Astrocyte (in vitro differentiated cells and primary cell): Measurements from ENCODE around the gene NPY2R. TPM values are rescaled to one million over a fixed set of nuclear protein-coding genes. Genes with fewer than 3 reads are reported as not detected.

Source experiments
- DNase-seq: peaks from one replicate; pipeline ENCODE4 v3.0.0-alpha.2; 2010; ENCODE audit warnings: low read depth
- FAIRE-seq: peaks from 2 replicates; lab custom pipeline; 2011; peaks lifted over from hg19 to GRCh38; lab: Jason Lieb, UNC
- H2AFZ ChIP-seq: 2 replicates; pipeline ENCODE4 v1.6.0; 2012; ENCODE audit warnings: low read depth, low read length, inconsistent platforms
- H3K27ac ChIP-seq: 2 replicates; pipeline ENCODE4 v1.5.1; 2011; ENCODE audit warnings: low read depth, low read length, inconsistent platforms
- H3K27me3 ChIP-seq: 2 replicates; pipeline ENCODE4 v1.6.0; 2011; ENCODE audit warnings: low read length, inconsistent platforms; ENCODE audit not compliant: insufficient read depth
- H3K36me3 ChIP-seq: 2 replicates; pipeline ENCODE4 v1.5.1; 2011; ENCODE audit warnings: low read length, inconsistent platforms; ENCODE audit not compliant: insufficient read depth
- H3K4me1 ChIP-seq: 2 replicates; pipeline ENCODE4 v1.5.1; 2011; ENCODE audit warnings: low read length, inconsistent platforms; ENCODE audit not compliant: insufficient read depth
- H3K4me2 ChIP-seq: 2 replicates; pipeline ENCODE4 v1.6.0; 2012; ENCODE audit warnings: low read length, inconsistent platforms
- H3K4me3 ChIP-seq: 2 replicates; pipeline ENCODE4 v1.5.1; 2011; ENCODE audit warnings: low read depth, mild to moderate bottlenecking, low read length, inconsistent platforms; ENCODE audit not compliant: insufficient read depth
- H3K79me2 ChIP-seq: 2 replicates; pipeline ENCODE4 v1.6.0; 2012; ENCODE audit warnings: mild to moderate bottlenecking, low read length, inconsistent platforms; ENCODE audit not compliant: insufficient read depth
- H3K9ac ChIP-seq: 2 replicates; pipeline ENCODE4 v1.6.0; 2012; ENCODE audit warnings: mild to moderate bottlenecking, low read length, inconsistent platforms
- H3K9me3 ChIP-seq: 2 replicates; pipeline ENCODE4 v1.5.1; 2012; ENCODE audit warnings: low read depth, mild to moderate bottlenecking, low read length, inconsistent platforms; ENCODE audit not compliant: insufficient read depth
- H4K20me1 ChIP-seq: 2 replicates; pipeline ENCODE4 v1.6.0; 2012; ENCODE audit warnings: low read length, inconsistent platforms; ENCODE audit not compliant: insufficient read depth
- H3K27ac Mint-ChIP-seq: one replicate; pipeline ENCODE4 v1.8.0; 2021; ENCODE audit warnings: mild to moderate bottlenecking, mixed read lengths; ENCODE audit not compliant: unreplicated experiment
- H3K27me3 Mint-ChIP-seq: one replicate; pipeline ENCODE4 v1.8.0; 2021; ENCODE audit warnings: low read depth, mixed read lengths; ENCODE audit not compliant: unreplicated experiment
- H3K36me3 Mint-ChIP-seq: one replicate; pipeline ENCODE4 v1.8.0; 2021; ENCODE audit warnings: low read depth, mixed read lengths; ENCODE audit not compliant: unreplicated experiment
- H3K4me1 Mint-ChIP-seq: one replicate; pipeline ENCODE4 v1.8.0; 2021; ENCODE audit warnings: low read depth, mixed read lengths; ENCODE audit not compliant: unreplicated experiment
- H3K4me3 Mint-ChIP-seq: one replicate; pipeline ENCODE4 v1.8.0; 2021; ENCODE audit warnings: mild to moderate bottlenecking, moderate library complexity, mixed read lengths; ENCODE audit not compliant: unreplicated experiment
- H3K9me3 Mint-ChIP-seq: one replicate; pipeline ENCODE4 v1.8.0; 2021; ENCODE audit warnings: mild to moderate bottlenecking, mixed read lengths; ENCODE audit not compliant: unreplicated experiment
- EZH2 ChIP-seq: IDR thresholded peaks from 2 replicates; pipeline ENCODE4 v1.6.1; 2012; ENCODE audit warnings: mild to moderate bottlenecking, low read length, inconsistent platforms; ENCODE audit not compliant: insufficient read depth
- total RNA-seq: library from RNA; stranded (reverse); gene quantifications from 2 replicates; pipeline ENCODE4 v1.2.1, GENCODE V29; 2021
- TF ChIP-seq, protein P1 (sequence below): IDR thresholded peaks from 2 replicates; pipeline ENCODE4 v1.5.1; 2011; ENCODE audit warnings: low read depth, mild to moderate bottlenecking, inconsistent platforms, low read length, moderate library complexity; ENCODE audit not compliant: insufficient read depth

The NPY2R gene
- total RNA-seq, 1 donor from 2014 or later, result 0.09 TPM

- FAIRE-seq, result no peak
These were observed 20.4 kb upstream of the NPY2R start for GRCh38 chr4:155187989-155188388.

DNA sequence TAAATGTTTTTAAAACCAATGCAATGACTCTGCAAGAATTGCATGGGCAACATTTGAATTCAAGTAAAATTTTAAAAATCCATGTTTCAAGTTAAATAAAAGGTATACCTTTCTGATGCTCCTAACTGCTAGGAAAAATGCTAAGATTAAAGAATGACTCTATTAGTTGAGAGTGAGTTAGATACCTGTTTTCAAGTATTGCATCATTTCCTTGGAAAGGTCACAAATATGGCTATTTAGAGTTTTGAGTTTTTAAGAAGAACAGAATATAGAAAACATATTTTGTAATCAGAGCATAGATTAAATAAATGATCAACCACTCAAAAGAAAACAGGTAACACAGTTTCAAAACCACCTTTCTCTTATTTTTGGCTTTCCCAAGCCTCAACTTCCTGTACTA lies 18.3 kb upstream of the NPY2R start:
- Histone ChIP-seq H3K36me3 (no peaks in the 10 kb centered on the region), H3K4me1 (no peaks in the 10 kb centered on the region), H4K20me1 (no peaks in the 10 kb centered on the region), H3K27me3 (no peaks in the 10 kb centered on the region), H3K79me2 (no peaks in the 10 kb centered on the region), H3K9ac (no peak overlapping the region), H3K9me3 (no peaks in the 10 kb centered on the region), H2AFZ (no peak overlapping the region), H3K27ac (no peak overlapping the region), H3K4me3 (no peak overlapping the region), H3K4me2 (no peak overlapping the region)
- FAIRE-seq (no peak), DNase-seq (no peak)
- Mint-ChIP-seq H3K27ac (no peak overlapping the region), H3K27me3 (no peaks in the 10 kb centered on the region), H3K36me3 (no peaks in the 10 kb centered on the region), H3K4me3 (no peak overlapping the region), H3K4me1 (no peaks in the 10 kb centered on the region), H3K9me3 (no peaks in the 10 kb centered on the region)
- TF ChIP-seq, protein P1, sequence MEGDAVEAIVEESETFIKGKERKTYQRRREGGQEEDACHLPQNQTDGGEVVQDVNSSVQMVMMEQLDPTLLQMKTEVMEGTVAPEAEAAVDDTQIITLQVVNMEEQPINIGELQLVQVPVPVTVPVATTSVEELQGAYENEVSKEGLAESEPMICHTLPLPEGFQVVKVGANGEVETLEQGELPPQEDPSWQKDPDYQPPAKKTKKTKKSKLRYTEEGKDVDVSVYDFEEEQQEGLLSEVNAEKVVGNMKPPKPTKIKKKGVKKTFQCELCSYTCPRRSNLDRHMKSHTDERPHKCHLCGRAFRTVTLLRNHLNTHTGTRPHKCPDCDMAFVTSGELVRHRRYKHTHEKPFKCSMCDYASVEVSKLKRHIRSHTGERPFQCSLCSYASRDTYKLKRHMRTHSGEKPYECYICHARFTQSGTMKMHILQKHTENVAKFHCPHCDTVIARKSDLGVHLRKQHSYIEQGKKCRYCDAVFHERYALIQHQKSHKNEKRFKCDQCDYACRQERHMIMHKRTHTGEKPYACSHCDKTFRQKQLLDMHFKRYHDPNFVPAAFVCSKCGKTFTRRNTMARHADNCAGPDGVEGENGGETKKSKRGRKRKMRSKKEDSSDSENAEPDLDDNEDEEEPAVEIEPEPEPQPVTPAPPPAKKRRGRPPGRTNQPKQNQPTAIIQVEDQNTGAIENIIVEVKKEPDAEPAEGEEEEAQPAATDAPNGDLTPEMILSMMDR, result no peak
- no peak for TF ChIP-seq EZH2

More at GRCh38 chr4:155187989-155188388, 20.4 kb upstream of the NPY2R start:
- Mint-ChIP-seq H3K27me3 (no peaks in the 10 kb centered on the region), H3K36me3 (no peaks in the 10 kb centered on the region), H3K4me1 (no peaks in the 10 kb centered on the region), H3K4me3 (no peak overlapping the region), H3K9me3 (no peaks in the 10 kb centered on the region), H3K27ac (no peak overlapping the region)
- Histone ChIP-seq H3K9me3 (no peaks in the 10 kb centered on the region), H3K9ac (no peak overlapping the region), H3K79me2 (no peaks in the 10 kb centered on the region), H3K36me3 (no peaks in the 10 kb centered on the region), H2AFZ (no peak overlapping the region), H3K4me3 (no peak overlapping the region), H3K4me1 (no peaks in the 10 kb centered on the region), H3K4me2 (no peak overlapping the region), H3K27ac (no peak overlapping the region), H3K27me3 (no peaks in the 10 kb centered on the region), H4K20me1 (no peaks in the 10 kb centered on the region)
- DNase-seq, result no peak
- TF ChIP-seq, protein P1, result no peak
- no peak for TF ChIP-seq EZH2

DNA sequence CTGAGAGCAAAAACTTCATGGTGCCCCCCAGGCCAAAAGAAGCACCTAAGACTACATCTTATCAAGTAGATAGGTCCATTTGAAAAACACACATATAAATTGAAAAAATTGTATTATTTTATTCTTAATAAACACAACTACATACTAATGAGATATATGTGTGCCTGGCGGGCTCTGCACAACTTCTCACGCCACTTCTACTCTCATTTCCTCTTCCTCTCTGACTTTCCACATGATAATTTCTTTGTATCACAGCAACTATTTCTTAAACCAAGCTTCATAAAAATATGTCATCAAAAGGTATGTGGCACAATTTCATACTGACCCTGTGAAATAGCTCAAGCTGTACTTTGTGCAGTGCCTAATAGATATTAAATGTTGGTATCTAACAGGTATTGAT lies 10.7 kb upstream of the NPY2R start:
- Histone ChIP-seq H2AFZ (no peak overlapping the region), H3K9ac (no peak overlapping the region), H3K4me2 (no peak overlapping the region), H4K20me1 (no peaks in the 10 kb centered on the region), H3K4me1 (no peaks in the 10 kb centered on the region), H3K9me3 (no peaks in the 10 kb centered on the region), H3K27me3 (no peaks in the 10 kb centered on the region), H3K36me3 (no peaks in the 10 kb centered on the region), H3K79me2 (no peaks in the 10 kb centered on the region), H3K4me3 (no peak overlapping the region), H3K27ac (no peak overlapping the region)
- TF ChIP-seq, protein P1, result no peak
- no peak for TF ChIP-seq EZH2
- H3K4me3 Mint-ChIP-seq, result no peak overlapping the region
- H3K9me3 Mint-ChIP-seq, result no peaks in the 10 kb centered on the region
- H3K36me3 Mint-ChIP-seq, result no peaks in the 10 kb centered on the region
- FAIRE-seq (no peak), DNase-seq (no peak)
- peaks cover 3% of the 10 kb centered on the region for H3K27me3 Mint-ChIP-seq
- H3K27ac Mint-ChIP-seq, result no peak overlapping the region
- no peaks in the 10 kb centered on the region for H3K4me1 Mint-ChIP-seq
